ENCODE data around the gene COQ5. TPM values are rescaled to one million over a fixed set of nuclear protein-coding genes. Genes with fewer than 3 reads are reported as not detected.

Gene COQ5
- 10 to 100 TPM; 17.4 to 29.4 (median 26.4) TPM for total RNA-seq
- polyA plus RNA-seq = 10 to 100 TPM; 29.2 to 62.9 (median 38.4) TPM

- no peaks in the 10 kb centered on the region for H3K9me3 ChIP-seq
- intact Hi-C loops (cut with DNase I) = loop anchor here (2.0 kb wide), 1 partner anchor 32 kb away; the partner anchor contains the start of gene DYNLL1
- H3K27ac ChIP-seq = peak within 1 kb of the TSS; percentile 86 to 96 (median 91)
- DNase-seq = peak; percentile 95
- H3K27me3 ChIP-seq = no peaks in the 10 kb centered on the region
- 0 to 1% methylated on average over 38 of the region's 38 CpGs for WGBS, 2 donors
- H3K36me3 ChIP-seq = no peaks in the 10 kb centered on the region
- TF ChIP-seq CTCF (IDR thresholded peaks at IDR 0.05) (no peak), EP300 (IDR thresholded peaks at IDR 0.05) (peak in 1 of 4 donors; percentile 16), POLR2AphosphoS5 (IDR thresholded peaks at IDR 0.05) (peak; percentile 57 to 84 (median 74))
- peaks cover 0 to 19% (median 11%) of the 10 kb centered on the region in 4 donors for H3K4me1 ChIP-seq
- peak within 1 kb of the TSS; percentile 66 to 83 (median 70) for H3K4me3 ChIP-seq
Measured at GRCh38 chr12:120528861-120529525, at the start of gene COQ5. TSS of gene COQ5 (minus strand) at chr12:120529158. CDS start at chr12:120529141, 17 bp downstream.

GRCh38 chr12:120574106-120574505 is 45.1 kb upstream of the COQ5 start:
- no peak for DNase-seq
- Histone ChIP-seq H3K27ac (no peak overlapping the region), H3K4me3 (no peak overlapping the region), H3K9me3 (no peaks in the 10 kb centered on the region), H3K36me3 (peaks cover 62 to 100% (median 82%) of the 10 kb centered on the region in 4 donors), H3K4me1 (no peaks in the 10 kb centered on the region), H3K27me3 (no peaks in the 10 kb centered on the region)
- TF ChIP-seq EP300 (IDR thresholded peaks at IDR 0.05) (no peak), CTCF (IDR thresholded peaks at IDR 0.05) (no peak), POLR2AphosphoS5 (IDR thresholded peaks at IDR 0.05) (no peak), POLR2A (IDR thresholded peaks at IDR 0.05) (no peak)
- WGBS, 2 donors = 87 to 90% methylated on average over 2 of the region's 2 CpGs
- intact Hi-C loops (cut with DNase I) = no loop called here

GRCh38 chr12:120573560-120573959 is 44.6 kb upstream of the COQ5 start:
- Histone ChIP-seq H3K9me3 (no peaks in the 10 kb centered on the region), H3K27me3 (no peaks in the 10 kb centered on the region), H3K4me3 (no peak overlapping the region), H3K27ac (no peak overlapping the region), H3K36me3 (peaks cover 62 to 100% (median 85%) of the 10 kb centered on the region in 4 donors), H3K4me1 (no peaks in the 10 kb centered on the region)
- WGBS, 2 donors = 80% methylated on average over 6 of the region's 6 CpGs
- TF ChIP-seq POLR2AphosphoS5 (IDR thresholded peaks at IDR 0.05) = no peak
- TF ChIP-seq POLR2A (IDR thresholded peaks at IDR 0.05) = no peak
- TF ChIP-seq EP300 (IDR thresholded peaks at IDR 0.05) = no peak
- no peak for TF ChIP-seq CTCF (IDR thresholded peaks at IDR 0.05)
- DNase-seq = no peak
- intact Hi-C loops (cut with DNase I) = no loop called here

GRCh38 chr12:120571299-120571698 is 42.3 kb upstream of the COQ5 start:
- Histone ChIP-seq H3K4me3 (no peak overlapping the region), H3K4me1 (no peaks in the 10 kb centered on the region), H3K27me3 (no peaks in the 10 kb centered on the region), H3K9me3 (no peaks in the 10 kb centered on the region), H3K27ac (no peak overlapping the region), H3K36me3 (peaks cover 64 to 100% (median 83%) of the 10 kb centered on the region in 4 donors)
- TF ChIP-seq POLR2AphosphoS5 (IDR thresholded peaks at IDR 0.05) = no peak
- TF ChIP-seq POLR2A (IDR thresholded peaks at IDR 0.05) = no peak
- TF ChIP-seq CTCF (IDR thresholded peaks at IDR 0.05) = no peak
- TF ChIP-seq EP300 (IDR thresholded peaks at IDR 0.05) = no peak
- DNase-seq = no peak
- WGBS, 2 donors = 80 to 88% methylated on average over 5 of the region's 5 CpGs
- intact Hi-C loops (cut with DNase I) = no loop called here

Data from sigmoid colon (tissue), 7 donors.